NT2/D1 (cell line): ENCODE measurements around the gene LRP6.
"Not testable (repeated sequence)": the region's sequence is repeated elsewhere in the genome, so short reads cannot be mapped to it uniquely, and the experiment has no call there.

Experiments used
- DNase-seq: peaks from one replicate; pipeline ENCODE4 v3.0.0-alpha.2; 2011; ENCODE audit warnings: low read depth, low spot score
- H3K27me3 ChIP-seq: 2 replicates; pipeline ENCODE4 v1.6.0; 2011; ENCODE audit warnings: mild to moderate bottlenecking; ENCODE audit not compliant: insufficient read length, insufficient read depth
- H3K36me3 ChIP-seq: 2 replicates; pipeline ENCODE4 v1.6.1; 2011; ENCODE audit warnings: mild to moderate bottlenecking, low read length, mixed read lengths; ENCODE audit not compliant: insufficient read depth, insufficient read length
- H3K4me1 ChIP-seq: 2 replicates; pipeline ENCODE4 v1.5.1; 2011; ENCODE audit not compliant: insufficient read depth, insufficient read length
- H3K4me3 ChIP-seq: 2 replicates; pipeline ENCODE4 v1.5.1; 2011; ENCODE audit warnings: low read depth; ENCODE audit not compliant: insufficient read length
- H3K9ac ChIP-seq: 2 replicates; pipeline ENCODE4 v1.6.0; 2011; ENCODE audit warnings: low read depth; ENCODE audit not compliant: insufficient read length
- H3K9me3 ChIP-seq: 2 replicates; pipeline ENCODE4 v1.5.1; 2011; ENCODE audit warnings: mild to moderate bottlenecking, low read length; ENCODE audit not compliant: insufficient read depth
- SUZ12 ChIP-seq: IDR thresholded peaks from 2 replicates; pipeline ENCODE4 v1.6.1; 2011; ENCODE audit not compliant: insufficient read length, insufficient read depth; ENCODE audit errors: extremely low read depth
- YY1 ChIP-seq: IDR thresholded peaks from 2 replicates; pipeline ENCODE4 v1.6.1; 2011; ENCODE audit not compliant: insufficient read length, insufficient read depth
- ZNF274 ChIP-seq: IDR thresholded peaks from 2 replicates; pipeline ENCODE4 v1.6.1; 2011; ENCODE audit warnings: mild to moderate bottlenecking, low read depth, low read length

LRP6 gene

GRCh38 chr12:12128670-12129069 is 138.2 kb downstream of the LRP6 start:
- H3K36me3 ChIP-seq = peaks cover 77% of the 10 kb centered on the region
- no peaks in the 10 kb centered on the region for H3K4me1 ChIP-seq
- H3K9me3 ChIP-seq = no peaks in the 10 kb centered on the region
- H3K27me3 ChIP-seq = no peaks in the 10 kb centered on the region
- no peak overlapping the region for H3K9ac ChIP-seq
- H3K4me3 ChIP-seq = no peak overlapping the region
- DNase-seq = no peak
- TF ChIP-seq ZNF274 = no peak

GRCh38 chr12:12127304-12127703 is 139.5 kb downstream of the LRP6 start:
- Histone ChIP-seq H3K9ac (no peak overlapping the region), H3K36me3 (peaks cover 87% of the 10 kb centered on the region), H3K4me1 (no peaks in the 10 kb centered on the region), H3K9me3 (no peaks in the 10 kb centered on the region), H3K4me3 (no peak overlapping the region), H3K27me3 (no peaks in the 10 kb centered on the region)
- DNase-seq = no peak
- TF ChIP-seq SUZ12 (no peak), ZNF274 (no peak), YY1 (no peak)

- Histone ChIP-seq H3K4me3 (no peak overlapping the region), H3K4me1 (no peaks in the 10 kb centered on the region), H3K36me3 (peaks cover 88% of the 10 kb centered on the region), H3K9ac (no peak overlapping the region), H3K27me3 (no peaks in the 10 kb centered on the region), H3K9me3 (no peaks in the 10 kb centered on the region)
- TF ChIP-seq YY1 (no peak), SUZ12 (no peak), ZNF274 (no peak)
- no peak for DNase-seq
These were observed 140.3 kb downstream of the LRP6 start for GRCh38 chr12:12126551-12126950.

- Histone ChIP-seq H3K4me1 (no peaks in the 10 kb centered on the region), H3K4me3 (no peak overlapping the region), H3K36me3 (peaks cover 86% of the 10 kb centered on the region), H3K9me3 (no peaks in the 10 kb centered on the region), H3K9ac (no peak overlapping the region), H3K27me3 (no peaks in the 10 kb centered on the region)
- DNase-seq = no peak
- TF ChIP-seq SUZ12 = no peak
- TF ChIP-seq ZNF274 = no peak
- no peak for TF ChIP-seq YY1
These were observed 143.7 kb downstream of the LRP6 start for GRCh38 chr12:12123036-12123604.

- TF ChIP-seq ZNF274 = no peak
- no peak for TF ChIP-seq SUZ12
- TF ChIP-seq YY1 = no peak
- Histone ChIP-seq H3K36me3 (peaks cover 70% of the 10 kb centered on the region), H3K9ac (no peak overlapping the region), H3K27me3 (no peaks in the 10 kb centered on the region), H3K9me3 (no peaks in the 10 kb centered on the region), H3K4me1 (no peaks in the 10 kb centered on the region), H3K4me3 (no peak overlapping the region)
- DNase-seq = no peak
These were observed 145.8 kb downstream of the LRP6 start for GRCh38 chr12:12121061-12121460.

- Histone ChIP-seq H3K4me3 (no peak overlapping the region), H3K36me3 (peaks cover 39% of the 10 kb centered on the region), H3K9me3 (no peaks in the 10 kb centered on the region), H3K9ac (no peak overlapping the region), H3K27me3 (no peaks in the 10 kb centered on the region), H3K4me1 (no peaks in the 10 kb centered on the region)
- no peak for DNase-seq
- TF ChIP-seq ZNF274 (no peak), SUZ12 (no peak), YY1 (no peak)
These were observed 150.2 kb downstream of the LRP6 start for GRCh38 chr12:12116677-12117076.

GRCh38 chr12:12115514-12115913 is 151.3 kb downstream of the LRP6 start:
- DNase-seq = no peak
- no peaks in the 10 kb centered on the region for H3K4me1 ChIP-seq
- TF ChIP-seq SUZ12 = no peak
- no peak for TF ChIP-seq ZNF274
- TF ChIP-seq YY1 = no peak

GRCh38 chr12:12110923-12111555 is 155.8 kb downstream of the LRP6 start:
- not testable (repeated sequence) for DNase-seq, H3K9ac ChIP-seq, H3K27me3 ChIP-seq, H3K4me1 ChIP-seq, H3K4me3 ChIP-seq
- peaks cover 26% of the 10 kb centered on the region for H3K9me3 ChIP-seq
- peaks cover 10% of the 10 kb centered on the region for H3K36me3 ChIP-seq

More at GRCh38 chr12:12115514-12115913, 151.3 kb downstream of the LRP6 start:
- H3K9ac ChIP-seq = no peak overlapping the region
- H3K9me3 ChIP-seq = no peaks in the 10 kb centered on the region
- H3K27me3 ChIP-seq = no peaks in the 10 kb centered on the region
- H3K4me3 ChIP-seq = no peak overlapping the region
- H3K36me3 ChIP-seq = peaks cover 29% of the 10 kb centered on the region
